HG03045 (cell line): Measurements from ENCODE around the gene CELSR1.

Experiments
- ATAC-seq: cut with Tn5 transposase; IDR thresholded peaks from one replicate; pipeline ENCODE4 v1.9.1; 2021; ENCODE audit warnings: mild to moderate bottlenecking, moderate library complexity; ENCODE audit not compliant: unreplicated experiment

The CELSR1 gene

DNA sequence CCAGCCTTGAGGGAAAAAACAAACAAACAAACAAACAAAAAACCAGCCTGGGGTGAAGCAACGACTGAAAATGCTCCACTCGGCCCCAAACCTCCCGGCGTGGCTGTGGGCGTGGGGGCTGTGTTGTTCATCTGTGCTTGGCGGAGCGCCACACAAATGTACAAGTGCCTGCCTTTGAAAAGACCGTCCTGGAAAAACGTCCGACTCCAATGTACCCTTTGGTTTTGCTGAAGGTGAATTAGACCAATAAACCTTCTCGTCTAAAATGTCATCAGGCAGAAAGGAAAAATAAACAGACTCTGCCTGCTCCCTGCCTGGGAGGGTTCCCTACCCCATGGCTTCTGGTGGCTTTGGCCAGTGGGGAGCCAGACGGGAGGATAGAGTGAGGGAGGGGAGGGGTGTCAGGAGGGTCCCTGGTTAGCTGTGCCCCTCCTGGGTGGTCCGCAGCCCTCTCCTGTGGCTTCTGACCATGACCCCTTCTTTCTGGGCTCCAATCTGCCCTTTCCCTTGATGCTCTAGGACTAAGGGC lies 108.0 kb downstream of the CELSR1 start:
- ATAC-seq: no peak

DNA sequence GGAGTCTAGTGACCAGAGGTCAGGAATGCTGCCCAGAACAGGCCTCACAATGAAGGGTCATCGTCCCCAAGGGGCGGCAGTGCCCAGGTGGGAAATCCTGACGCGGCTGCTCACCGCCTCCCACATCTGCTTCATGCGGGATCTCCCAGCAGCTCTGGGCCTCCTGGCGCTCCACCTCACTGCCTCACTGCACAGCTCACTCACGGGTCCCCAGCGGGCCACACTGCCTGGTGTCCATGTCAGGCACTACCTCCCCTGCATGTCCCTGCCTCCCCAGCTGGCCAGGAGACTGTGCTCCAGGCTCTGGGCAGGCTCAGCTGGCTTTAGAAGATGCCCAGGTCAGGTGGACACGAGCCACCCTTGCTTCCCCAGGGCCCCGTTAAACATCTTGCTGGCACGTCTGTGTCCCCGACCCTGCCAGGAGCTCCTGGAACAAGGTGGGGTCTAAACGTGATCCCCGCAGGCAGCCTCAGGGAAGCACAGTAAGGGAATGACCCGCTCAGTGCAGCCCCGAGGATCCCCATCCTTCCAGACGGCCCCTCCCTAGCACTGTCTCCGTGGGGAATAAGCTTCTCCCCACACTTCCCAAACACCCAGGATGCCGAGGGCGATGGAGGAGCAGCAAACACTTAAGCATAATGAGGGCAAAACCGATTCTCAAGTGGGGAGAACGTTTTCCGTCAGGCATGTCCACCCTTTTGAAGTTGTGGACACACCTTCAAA lies 108.7 kb downstream of the CELSR1 start:
- no peak for ATAC-seq

DNA sequence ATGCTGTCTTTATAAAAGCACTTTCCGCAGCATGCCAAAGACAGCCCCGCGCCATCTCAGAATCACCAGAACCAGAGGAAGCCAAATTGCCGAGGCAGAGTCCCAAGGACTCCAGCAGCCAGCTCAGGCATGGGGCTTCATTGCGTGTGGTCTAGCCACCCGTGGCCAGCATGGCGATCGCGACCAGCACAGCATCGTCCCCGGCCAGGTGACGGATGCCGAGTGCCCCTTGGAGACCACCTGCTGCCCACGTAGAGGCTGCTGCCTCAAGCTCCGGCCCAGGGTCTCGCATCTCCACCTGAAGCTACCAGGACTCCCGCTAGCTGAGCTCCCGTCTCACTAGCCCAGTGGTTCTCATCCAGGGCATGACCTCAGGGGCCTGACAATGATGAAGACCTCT lies 109.2 kb downstream of the CELSR1 start:
- no peak for ATAC-seq

DNA sequence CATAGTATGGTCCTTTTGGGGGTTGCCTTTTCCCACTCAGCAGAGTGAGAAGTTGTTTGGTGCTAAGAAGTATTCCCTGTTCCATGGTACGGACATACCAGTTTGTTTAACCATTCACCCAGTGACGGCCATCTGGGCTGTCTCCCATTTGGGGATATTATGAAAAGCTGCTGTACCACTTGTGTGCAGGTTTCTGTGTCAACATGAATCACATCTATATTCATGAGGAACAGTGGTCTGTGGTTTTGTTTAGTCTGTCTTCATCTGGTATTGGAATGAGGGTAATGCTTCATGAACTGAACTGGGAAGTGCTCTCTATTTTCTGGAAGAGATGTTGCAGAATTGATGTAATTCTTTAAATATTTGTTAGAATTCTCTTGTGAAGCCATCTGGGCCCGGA lies 112.4 kb downstream of the CELSR1 start:
- ATAC-seq: no peak

DNA sequence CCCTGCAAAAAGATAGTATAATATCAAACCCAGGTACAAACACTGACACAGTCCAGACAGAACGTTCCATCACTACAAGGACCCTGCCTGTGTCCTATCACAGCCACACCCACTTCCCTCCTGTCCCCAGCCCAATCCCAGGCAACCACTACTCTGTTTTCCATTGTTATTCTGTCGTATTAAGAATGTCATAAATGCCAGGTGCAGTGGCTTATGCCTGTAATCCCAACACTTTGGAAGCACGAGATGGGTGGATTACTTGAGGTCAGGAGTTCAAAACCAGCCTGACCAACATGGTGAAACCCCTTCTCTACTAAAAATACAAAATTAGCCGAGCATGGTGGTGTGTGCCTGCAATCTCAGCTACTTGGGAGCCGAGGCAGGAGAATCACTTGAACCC lies 112.9 kb downstream of the CELSR1 start:
- no peak for ATAC-seq

DNA sequence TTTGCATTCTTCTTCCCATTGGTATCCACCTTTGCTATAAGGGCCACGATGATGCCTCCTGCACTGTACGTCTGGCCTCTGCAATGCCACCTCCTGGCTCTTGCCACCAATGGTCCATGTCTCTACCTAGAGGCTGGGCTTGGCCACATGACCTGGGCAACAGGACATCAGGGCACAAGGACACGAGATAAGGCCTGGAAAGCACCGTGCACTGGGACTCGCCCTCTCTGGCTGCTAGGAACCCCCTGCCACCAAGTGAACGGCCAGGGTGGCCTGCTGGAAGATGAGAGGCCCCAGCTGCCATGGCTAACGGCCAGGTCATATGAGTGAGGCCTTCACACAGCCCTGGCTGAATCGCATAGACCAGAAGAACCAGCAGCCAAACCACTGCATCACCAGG lies 114.5 kb downstream of the CELSR1 start:
- ATAC-seq: no peak

DNA sequence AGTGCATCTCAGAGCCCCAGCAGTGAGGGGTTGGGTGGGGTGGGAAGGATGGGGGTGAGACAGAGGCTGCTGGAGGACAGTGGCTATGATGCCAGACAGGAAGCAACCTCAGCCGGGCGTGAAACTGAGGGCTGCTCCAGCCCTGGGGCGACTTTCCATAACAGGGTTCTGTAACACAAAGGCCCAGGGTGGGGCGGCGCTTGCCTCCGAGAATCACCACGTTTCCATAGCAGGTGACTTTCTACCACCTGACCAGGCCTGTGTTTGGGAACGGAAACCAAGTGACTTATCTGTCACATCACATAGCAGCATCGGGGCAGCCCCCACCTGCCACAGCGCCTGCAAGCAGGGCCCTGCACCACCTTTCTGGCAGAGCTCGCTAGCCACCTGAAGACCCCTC lies 116.2 kb downstream of the CELSR1 start:
- ATAC-seq: no peak

DNA sequence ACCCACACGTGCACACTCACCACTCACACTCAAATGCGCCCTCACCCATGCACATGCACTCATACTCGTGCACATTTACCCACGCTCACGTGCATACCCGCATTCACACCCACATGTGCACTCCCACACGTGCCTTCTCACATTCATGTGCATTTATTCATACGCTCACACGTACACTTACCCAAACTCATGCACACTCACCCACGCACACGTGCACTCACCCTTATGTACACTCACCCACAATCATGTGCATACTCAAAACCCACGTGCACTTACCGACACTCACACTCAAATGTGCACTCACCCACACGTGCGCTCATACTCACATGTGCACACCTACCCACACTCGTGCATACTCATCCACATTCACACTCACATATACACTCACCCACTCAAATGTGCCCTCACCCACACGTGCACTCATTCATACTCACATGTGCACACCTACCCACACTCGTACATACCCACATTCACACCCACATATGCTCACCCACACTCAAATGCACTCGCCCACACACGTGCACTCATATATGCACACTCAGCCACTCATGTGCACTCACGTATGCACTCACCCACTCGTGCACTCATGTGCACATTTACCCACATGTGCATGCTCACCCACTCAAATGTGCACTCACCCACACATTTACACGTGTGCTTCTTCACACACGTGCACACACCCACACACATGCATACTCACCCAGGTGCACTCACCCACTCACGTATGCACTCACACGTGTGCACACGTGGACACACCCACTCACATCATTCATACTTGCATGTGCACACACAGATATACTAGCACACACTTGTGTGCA lies 117.5 kb downstream of the CELSR1 start:
- no peak for ATAC-seq

DNA sequence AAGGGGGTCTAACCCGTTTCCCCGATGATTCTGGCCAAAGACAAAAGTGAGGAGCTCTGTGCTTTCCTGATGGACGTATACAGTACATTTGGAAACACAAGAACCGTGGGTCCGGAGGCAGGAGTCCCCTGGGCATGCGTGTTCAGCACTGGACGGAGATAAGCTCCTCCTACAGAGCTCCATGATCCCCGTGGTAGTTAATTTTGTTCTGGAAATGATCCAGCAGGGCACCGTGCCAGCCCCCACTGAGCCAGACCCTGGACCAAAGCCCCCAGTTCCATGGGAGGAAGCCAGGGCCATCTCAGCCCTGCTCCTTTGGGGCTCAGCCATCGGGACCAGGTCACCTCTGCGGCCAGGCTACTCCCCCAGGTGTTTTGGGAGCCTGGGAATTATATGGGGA lies 118.6 kb downstream of the CELSR1 start:
- ATAC-seq: no peak

DNA sequence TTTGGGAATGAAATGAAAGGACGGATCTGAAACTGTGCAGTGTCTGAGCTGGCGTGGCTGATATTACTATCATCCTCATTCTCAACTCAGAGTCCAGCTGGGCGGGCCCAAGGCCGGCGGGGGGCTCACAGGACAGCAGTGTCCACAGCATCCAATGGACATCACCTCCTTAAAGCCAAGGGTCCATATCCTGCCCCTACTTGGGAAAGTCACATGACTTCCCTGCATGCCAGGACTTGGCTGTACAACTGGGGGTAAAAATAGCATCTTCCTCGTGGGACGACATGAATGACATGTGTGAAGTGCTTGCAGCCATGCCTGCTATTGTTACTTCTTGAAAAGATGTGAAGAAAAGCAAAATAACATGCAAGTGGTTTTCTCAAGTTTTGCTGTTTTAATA lies 119.7 kb downstream of the CELSR1 start:
- ATAC-seq: no peak

DNA sequence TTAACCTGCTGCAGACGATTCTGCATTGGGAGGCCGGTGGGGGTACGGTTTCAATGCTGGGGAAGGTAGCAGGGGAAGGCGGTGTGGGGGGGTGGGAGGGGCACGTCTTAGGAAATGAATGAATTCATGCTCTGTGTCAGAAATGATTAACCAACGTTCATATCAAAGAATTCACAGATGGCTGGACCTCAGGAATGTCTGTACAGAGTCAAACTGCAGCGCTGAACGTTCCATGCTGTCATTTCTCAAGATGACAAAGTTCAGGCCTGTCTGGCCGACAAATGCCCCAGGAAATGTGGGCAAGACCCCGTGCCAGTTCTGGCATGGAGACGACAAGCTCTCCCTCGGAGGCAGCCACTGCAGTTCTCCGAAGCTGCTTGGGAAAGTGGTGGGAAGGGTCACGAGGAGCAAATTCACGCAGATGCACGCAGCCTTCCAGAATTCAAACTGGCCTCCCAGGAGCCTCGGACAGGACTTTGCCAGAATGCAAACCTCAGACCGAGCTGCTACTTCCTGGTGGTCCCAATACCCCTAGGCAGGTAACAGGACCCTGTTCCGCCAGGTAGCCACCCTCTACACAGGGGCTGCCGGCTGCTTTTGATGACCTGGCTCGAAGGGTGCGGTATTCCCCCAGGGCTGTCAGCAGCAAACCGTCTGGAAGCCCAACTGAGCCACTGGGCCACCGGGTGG lies 120.4 kb downstream of the CELSR1 start:
- ATAC-seq: no peak

DNA sequence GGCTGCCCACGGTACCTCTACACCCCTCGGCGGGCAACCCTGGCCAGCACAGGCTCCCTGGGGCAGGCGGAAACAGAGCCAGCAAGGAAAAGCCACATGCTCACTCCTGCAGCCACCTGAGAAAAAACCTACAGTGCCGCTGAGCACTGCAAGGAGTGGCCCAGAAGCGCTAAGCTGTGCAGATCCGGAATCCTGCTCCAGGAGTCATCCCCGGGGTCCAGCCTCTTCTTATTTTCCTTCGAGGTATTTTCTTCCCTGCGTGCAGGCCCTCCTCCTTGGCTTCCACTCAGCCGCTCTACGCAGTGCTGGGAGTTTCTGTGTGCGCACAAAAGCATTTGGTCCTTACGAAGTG lies 120.9 kb downstream of the CELSR1 start:
- ATAC-seq: no peak

DNA sequence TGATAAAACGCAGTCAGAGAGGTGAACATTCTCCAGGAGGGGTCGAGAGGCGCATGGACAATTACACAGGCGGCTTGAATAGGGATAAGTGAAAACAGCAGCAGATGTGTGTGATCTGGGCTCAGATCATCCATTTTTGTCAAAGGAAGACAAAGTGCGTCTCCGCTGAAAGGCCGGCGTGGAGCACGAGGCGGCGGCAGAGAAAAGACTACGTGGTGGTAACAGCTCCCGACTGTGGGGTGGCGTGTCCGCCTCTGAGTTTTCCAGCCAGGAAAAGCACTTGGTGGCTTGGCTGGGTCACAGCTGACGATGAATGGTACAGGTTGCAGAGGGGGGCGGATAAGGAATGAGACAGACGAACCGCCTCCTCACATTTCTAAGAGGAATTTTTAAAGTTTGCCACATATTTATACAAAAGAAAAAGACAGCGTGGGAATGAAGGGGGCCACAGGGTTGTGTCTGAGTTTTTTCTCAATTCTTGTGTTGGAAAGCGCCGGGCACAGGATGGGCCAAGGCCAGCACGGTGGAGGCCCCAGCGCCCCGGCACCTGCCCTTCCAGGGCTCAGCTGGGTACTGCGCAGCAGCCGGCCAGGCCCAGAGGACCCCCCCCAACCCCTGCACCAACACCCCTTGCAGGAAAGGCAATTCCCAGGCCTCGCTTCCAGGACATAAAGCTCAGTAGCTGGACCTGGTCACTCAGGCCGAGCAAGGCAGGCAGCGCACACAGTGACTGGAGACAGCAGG lies 121.5 kb downstream of the CELSR1 start:
- no peak for ATAC-seq

DNA sequence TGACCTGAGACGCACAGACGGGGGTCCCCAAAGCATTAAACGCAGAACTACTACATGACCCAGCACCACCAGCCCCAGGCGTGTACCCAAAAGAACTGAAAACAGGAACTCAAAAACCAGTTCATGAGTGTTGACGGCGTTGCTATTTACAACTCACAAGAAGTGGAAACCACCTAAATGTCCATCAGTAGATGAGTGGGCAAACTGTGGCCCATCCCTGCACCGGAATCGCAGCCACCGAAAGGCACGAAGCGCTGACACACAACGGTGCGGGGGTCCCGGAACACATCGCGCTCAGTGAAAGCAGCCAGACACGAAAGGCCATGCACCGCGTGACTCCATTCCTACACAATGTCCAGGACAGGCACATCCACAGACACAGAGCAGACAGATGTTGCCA lies 122.7 kb downstream of the CELSR1 start:
- ATAC-seq: no peak

DNA sequence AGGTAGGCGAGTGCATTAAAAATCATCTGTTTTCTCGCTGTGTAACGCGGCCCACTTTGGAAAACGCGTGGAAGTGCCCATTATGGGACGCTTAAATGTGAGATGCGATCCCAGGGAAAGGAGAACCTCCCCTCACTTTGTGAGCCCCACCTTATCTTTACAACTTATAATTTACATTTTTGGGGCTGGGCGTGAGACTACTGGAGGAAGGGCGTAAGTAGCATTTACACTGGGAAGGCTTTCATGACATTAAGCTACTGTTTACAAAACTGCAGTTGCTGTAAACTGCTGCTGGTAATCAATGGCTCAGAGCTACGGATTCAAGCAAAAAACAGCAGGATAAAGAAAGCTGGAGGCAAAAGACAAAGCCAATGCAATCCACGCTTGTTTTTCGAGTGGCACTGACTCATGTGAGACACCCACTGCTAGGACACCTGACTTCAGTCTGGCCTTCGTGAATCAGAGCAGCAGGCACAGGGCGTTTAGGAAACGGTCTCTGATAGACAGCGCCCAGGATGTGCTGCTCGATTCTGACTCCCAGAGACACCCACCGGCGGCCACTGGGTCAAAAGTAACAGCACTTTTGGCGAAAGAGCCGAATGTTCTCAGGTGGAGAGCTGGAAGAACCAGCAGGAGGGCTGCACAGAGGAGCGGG lies 123.6 kb downstream of the CELSR1 start:
- ATAC-seq: no peak

DNA sequence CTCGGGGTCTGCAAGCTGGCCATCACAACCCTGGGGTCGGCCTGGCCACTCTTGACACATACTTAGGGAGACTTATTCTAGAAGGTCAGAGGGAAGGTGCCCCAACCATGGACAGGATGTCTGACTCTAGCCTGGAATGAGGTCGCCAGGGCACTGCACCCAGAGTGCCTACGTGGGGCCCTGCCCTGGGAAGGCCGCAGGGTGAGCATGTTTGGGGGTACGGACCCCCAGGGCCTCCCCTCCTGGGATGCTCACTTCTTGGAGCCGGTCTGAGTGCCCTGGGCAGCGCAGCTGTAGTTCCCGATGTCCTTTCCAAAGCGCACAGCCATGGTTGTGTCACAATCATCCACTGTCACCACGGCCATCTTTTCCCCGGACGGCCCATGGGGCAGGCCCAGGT lies 126.1 kb downstream of the CELSR1 start:
- ATAC-seq: no peak

DNA sequence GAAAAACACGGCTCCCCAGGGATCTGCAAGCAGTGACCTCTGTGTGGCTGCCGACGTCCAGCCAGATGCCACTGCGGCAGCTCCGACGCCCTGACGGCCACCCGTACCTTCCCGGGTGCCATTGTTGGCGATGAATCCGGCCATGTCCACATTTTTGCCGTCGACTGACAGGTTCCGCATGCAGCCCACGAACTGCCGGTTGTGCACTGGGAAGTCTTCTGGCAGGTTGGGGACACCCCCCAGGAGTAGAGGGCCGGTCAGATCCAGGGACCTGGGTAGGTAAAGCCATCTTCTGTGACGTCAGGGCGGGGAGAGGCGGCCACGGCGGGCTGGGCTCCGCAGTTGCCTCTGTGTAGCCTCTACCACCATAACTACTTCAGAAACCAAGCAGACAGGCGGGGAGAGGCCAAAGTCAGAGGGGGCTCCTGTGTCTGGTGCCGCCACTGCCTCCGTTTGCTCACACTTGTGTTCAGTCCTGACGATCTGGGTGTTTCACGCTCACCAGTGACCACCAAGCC lies 127.1 kb downstream of the CELSR1 start:
- ATAC-seq: no peak

DNA sequence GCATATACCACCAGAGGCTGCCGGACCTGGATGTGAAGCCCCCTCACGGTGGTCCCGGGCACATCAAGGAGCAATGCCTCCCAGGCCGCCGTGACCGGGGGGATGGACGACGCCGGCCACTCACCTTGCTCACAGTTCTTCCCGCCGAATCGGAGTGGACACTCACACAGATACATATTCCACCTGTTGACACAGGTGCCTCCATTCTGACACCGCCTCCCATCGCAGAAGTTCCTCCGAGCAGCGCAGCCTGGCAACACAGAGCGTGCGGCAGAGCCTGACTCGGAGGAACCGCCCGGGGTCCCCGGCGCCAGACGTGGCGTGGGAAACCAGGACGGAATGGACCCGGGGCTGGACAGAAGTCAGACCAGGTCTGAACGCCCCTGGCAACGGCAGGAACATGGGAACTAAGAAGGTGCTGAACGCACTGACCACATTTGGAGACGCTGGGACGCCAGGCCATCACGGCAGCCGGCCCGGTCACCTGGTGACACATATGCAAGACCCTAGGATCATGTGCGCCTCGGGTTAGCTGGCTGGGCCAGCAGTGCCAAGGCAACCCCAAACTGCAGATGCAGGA lies 127.7 kb downstream of the CELSR1 start:
- no peak for ATAC-seq

DNA sequence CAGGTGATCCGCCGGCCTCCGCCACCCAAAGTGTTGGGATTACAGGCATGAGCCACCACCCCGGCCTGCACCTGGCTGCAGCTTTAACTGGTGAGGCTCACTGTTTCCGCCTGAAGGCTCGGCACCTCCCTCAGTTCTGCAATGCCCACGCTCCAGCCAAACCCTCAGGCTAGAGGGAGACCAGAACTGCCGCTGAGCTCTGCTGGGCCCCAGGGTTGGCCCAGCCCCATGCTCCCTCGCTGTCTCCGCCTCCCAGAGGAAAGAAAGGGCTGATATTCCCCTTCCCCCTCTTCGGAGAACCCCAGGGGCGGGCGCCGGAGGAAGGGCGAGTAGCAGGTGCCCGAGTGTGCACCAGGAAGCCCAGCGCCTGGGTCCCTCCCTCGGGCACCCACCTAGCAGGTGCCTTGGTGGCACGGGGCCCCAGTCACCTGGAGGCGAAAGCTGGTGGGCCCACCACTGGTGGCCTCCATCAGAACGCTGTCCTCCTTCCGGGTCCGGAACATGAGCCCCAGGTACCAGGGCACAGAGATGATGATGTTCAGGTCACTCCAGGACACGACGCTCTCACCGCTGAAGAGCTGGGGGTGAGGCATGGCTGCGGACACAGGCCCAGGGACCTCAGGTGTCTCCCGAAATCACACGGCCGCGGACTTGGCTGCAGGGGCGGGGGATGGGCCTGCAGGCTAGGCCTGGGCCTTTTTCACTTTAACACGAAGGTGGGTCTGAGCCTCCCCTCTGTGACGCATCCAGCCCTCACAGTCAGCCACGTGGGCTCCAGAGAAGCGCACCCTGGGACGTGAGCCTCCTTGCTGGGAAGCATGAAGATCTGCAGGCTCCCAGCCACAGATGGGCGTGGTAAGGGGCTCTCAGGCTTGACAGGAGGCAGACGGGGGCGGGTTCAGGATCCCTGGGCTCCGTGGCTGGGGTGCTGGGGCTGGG lies 128.6 kb downstream of the CELSR1 start:
- no peak for ATAC-seq
